Right ventricle myocardium superior (tissue), 1 donor: ENCODE data around the gene ATP2B1. TPM values are rescaled to one million over a fixed set of nuclear protein-coding genes. Genes with fewer than 3 reads are reported as not detected.
"Not testable (repeated sequence)": the region's sequence is repeated elsewhere in the genome, so short reads cannot be mapped to it uniquely, and the experiment has no call there.

Source experiments
- ATAC-seq: fragments of 200-7000 bp; cut with Tn5 transposase; one replicate; pipeline ENCODE4 v1.9.1; 2020; ENCODE audit warnings: mild to moderate bottlenecking; ENCODE audit not compliant: poor library complexity
- DNase-seq: peaks from one replicate; pipeline ENCODE4 v3.0.0-alpha.2; 2020
- intact Hi-C: fragments of 100-400 bp; cut with DNase I; formaldehyde crosslinking; loops from one replicate; pipeline ENCODE4 v1.11.2; 2022
- long read RNA-seq: library from polyadenylated mRNA; unstranded; transcript quantifications from one replicate; pipeline ENCODE4 v2.0.0, GENCODE V29; 2021
- total RNA-seq: library from RNA; stranded (reverse); fragmentation: NEBNext Ultra II Directional; extraction: Animal tissue kit (Norgen Biotek cat#: 25700); gene quantifications from one replicate; pipeline ENCODE4 v1.2.1, GENCODE V29; 2021
- donor health status: DM: no; HTN: yes; CAD: no; lungs with severe emphysema.

ATP2B1 gene
- total RNA-seq = 9.8 TPM
- long read RNA-seq, partial matches to known transcripts = 1 of 4 reads
- long read RNA-seq, other reads (novel, unspliced or antisense) = 3 of 4 reads

GRCh38 chr12:89708565-89709156 is at the start of gene ATP2B1:
TSS of gene ATP2B1 (minus strand) at chr12:89708838. CDS start at chr12:89655886, 52,952 bp downstream.
- intact Hi-C loops = loop anchor here (10.0 kb wide), 1 partner anchor 164 kb away; no protein-coding TSS in a partner anchor
- ATAC-seq (peak; percentile 81), DNase-seq (peak; percentile 93)

- ATAC-seq, intact Hi-C loops, DNase-seq: not testable (repeated sequence)
These were observed 49.3 kb upstream of the ATP2B1 start for GRCh38 chr12:89757987-89758386.

GRCh38 chr12:89756585-89757398 is 48.2 kb upstream of the ATP2B1 start:
- DNase-seq (no peak), ATAC-seq (peak; percentile 74)
- intact Hi-C loops = no loop called here

GRCh38 chr12:89756194-89756584 is 47.6 kb upstream of the ATP2B1 start:
- intact Hi-C loops = no loop called here
- ATAC-seq = no peak
- no peak for DNase-seq

GRCh38 chr12:89753997-89754396 is 45.4 kb upstream of the ATP2B1 start:
- ATAC-seq = no peak
- intact Hi-C loops = no loop called here
- no peak for DNase-seq

GRCh38 chr12:89752341-89752740 is 43.7 kb upstream of the ATP2B1 start:
- no peak for ATAC-seq
- DNase-seq = no peak
- intact Hi-C loops = no loop called here

- intact Hi-C loops = no loop called here
- no peak for DNase-seq
These were observed 42.0 kb upstream of the ATP2B1 start for GRCh38 chr12:89750389-89751351.

GRCh38 chr12:89748791-89749190 is 40.2 kb upstream of the ATP2B1 start:
- no peak for DNase-seq
- intact Hi-C loops = no loop called here
- ATAC-seq = no peak

More at GRCh38 chr12:89750389-89751351, 42.0 kb upstream of the ATP2B1 start:
- ATAC-seq = no peak

- DNase-seq (no peak), ATAC-seq (no peak)
- intact Hi-C loops = no loop called here
These were observed 36.6 kb upstream of the ATP2B1 start for GRCh38 chr12:89745286-89745685.

GRCh38 chr12:89742337-89743022 is 33.8 kb upstream of the ATP2B1 start:
- ATAC-seq = no peak

GRCh38 chr12:89740943-89741342 is 32.3 kb upstream of the ATP2B1 start:
- DNase-seq (no peak), ATAC-seq (no peak)
- intact Hi-C loops = no loop called here

More at GRCh38 chr12:89742337-89743022, 33.8 kb upstream of the ATP2B1 start:
- DNase-seq = no peak
- intact Hi-C loops = no loop called here

GRCh38 chr12:89736995-89737394 is 28.4 kb upstream of the ATP2B1 start:
- intact Hi-C loops = no loop called here
- ATAC-seq (no peak), DNase-seq (no peak)

- DNase-seq = no peak
- intact Hi-C loops = no loop called here
- ATAC-seq = no peak
These were observed 25.1 kb upstream of the ATP2B1 start for GRCh38 chr12:89733579-89734201.

GRCh38 chr12:89732522-89732921 is 23.9 kb upstream of the ATP2B1 start:
- no peak for DNase-seq
- ATAC-seq = no peak
- intact Hi-C loops = no loop called here

GRCh38 chr12:89731614-89732013 is 23.0 kb upstream of the ATP2B1 start:
- DNase-seq (no peak), ATAC-seq (no peak)

GRCh38 chr12:89731089-89731488 is 22.5 kb upstream of the ATP2B1 start:
- DNase-seq (no peak), ATAC-seq (no peak)
- intact Hi-C loops = no loop called here

More at GRCh38 chr12:89731614-89732013, 23.0 kb upstream of the ATP2B1 start:
- intact Hi-C loops = no loop called here

- intact Hi-C loops = no loop called here
- no peak for ATAC-seq
- DNase-seq = no peak
These were observed 21.4 kb upstream of the ATP2B1 start for GRCh38 chr12:89729946-89730459.

- DNase-seq (no peak), ATAC-seq (no peak)
- intact Hi-C loops = no loop called here
These were observed 14.6 kb upstream of the ATP2B1 start for GRCh38 chr12:89723276-89723675.
